Panc1 (cell line): Measurements from ENCODE around the gene UMOD. TPM values are rescaled to one million over a fixed set of nuclear protein-coding genes. Genes with fewer than 3 reads are reported as not detected.

Source experiments
- ATAC-seq: fragments of 200-7000 bp; cut with Tn5 transposase; 2 replicates; pipeline ENCODE4 v1.9.1; 2020; ENCODE audit warnings: mild to moderate bottlenecking, moderate library complexity
- BruUV-seq: library from RNA; stranded (reverse); fragments of 400-500 nt; replicated peaks from 2 replicates; lab custom pipeline; 2021; lab: Mats Ljungman, UMichigan
- CTCF ChIA-PET: fragments of 300-600 bp; sonication (Branson Sonifier 250); formaldehyde crosslinking; loops from one replicate; lab custom pipeline; 2022; ENCODE audit warnings: antibody characterized with exemption; lab: Charles Lee
- POLR2A ChIA-PET: fragments of 300-600 bp; sonication (Branson Sonifier 250); formaldehyde crosslinking; loops from one replicate; lab custom pipeline; 2022; ENCODE audit warnings: antibody characterized with exemption; lab: Charles Lee
- DNase-seq: peaks from one replicate; pipeline ENCODE4 v3.0.0-alpha.2; 2010; ENCODE audit warnings: low read depth, low spot score
- H3K27ac ChIP-seq: 2 replicates; pipeline ENCODE4 v1.5.1; 2011; ENCODE audit warnings: mild to moderate bottlenecking, low read length, inconsistent platforms
- H3K27me3 ChIP-seq: fragments of 200-500 bp; sonication (Bioruptor generic); 2 replicates; pipeline ENCODE4 v1.6.0; 2014; ENCODE audit warnings: low read length, inconsistent platforms; ENCODE audit not compliant: control insufficient read depth, insufficient read depth
- H3K36me3 ChIP-seq: fragments of 200-500 bp; sonication (Bioruptor generic); 2 replicates; pipeline ENCODE4 v1.5.1; 2014; ENCODE audit warnings: inconsistent platforms, mild to moderate bottlenecking, low read length, moderate library complexity; ENCODE audit not compliant: control insufficient read depth, insufficient read depth
- H3K4me1 ChIP-seq: 2 replicates; pipeline ENCODE4 v1.5.1; 2011; ENCODE audit warnings: inconsistent platforms, mild to moderate bottlenecking, low read length, moderate library complexity; ENCODE audit not compliant: control insufficient read depth, insufficient read depth
- H3K4me3 ChIP-seq, 2 experiments: 2 replicates each; pipeline ENCODE4 v1.5.1; 2011 to 2012; ENCODE audit warnings: low read depth in 2 of 2, low read length in 2 of 2, mild to moderate bottlenecking in 2 of 2, inconsistent platforms in 1 of 2, moderate library complexity in 1 of 2
- H3K9me3 ChIP-seq: fragments of 200-500 bp; sonication (Bioruptor generic); 2 replicates; pipeline ENCODE4 v1.5.1; 2014; ENCODE audit warnings: low read depth, mild to moderate bottlenecking, inconsistent platforms, low read length, moderate library complexity; ENCODE audit not compliant: control insufficient read depth, insufficient read depth
- POLR2AphosphoS5 ChIP-seq: IDR thresholded peaks from 2 replicates; pipeline ENCODE4 v1.6.1; 2012; ENCODE audit warnings: mild to moderate bottlenecking, low read depth, low read length, moderate library complexity
- SIN3A ChIP-seq: IDR thresholded peaks from 2 replicates; pipeline ENCODE4 v1.6.1; 2012; ENCODE audit warnings: low read depth, mild to moderate bottlenecking, low read length, moderate library complexity, borderline replicate concordance; ENCODE audit not compliant: insufficient read depth
- TCF7L2 ChIP-seq: IDR thresholded peaks from 2 replicates; pipeline ENCODE4 v1.6.1; 2011; ENCODE audit warnings: mild to moderate bottlenecking, low read depth, low read length, inconsistent platforms
- in situ Hi-C: cut with HindIII; loops from 2 replicates; pipeline ENCODE4 v1.10.0; 2016; ENCODE audit warnings: low sequenced_read_pairs, low pct_unique_long_range_greater_than_20kb
- intact Hi-C: fragments of 100-400 bp; cut with micrococcal nuclease; formaldehyde crosslinking; loops from one replicate; pipeline ENCODE4 v1.10.0; 2022; ENCODE audit not compliant: unreplicated experiment
- total RNA-seq: library from RNA; stranded (reverse); gene quantifications from one replicate; pipeline ENCODE4 v1.2.1, GENCODE V29; 2021; ENCODE audit not compliant: unreplicated experiment
- TF ChIP-seq, protein P1 (sequence below): fragments of 450-650 bp; IDR thresholded peaks from 2 replicates; pipeline ENCODE4 v1.5.1; 2017; ENCODE audit warnings: mild to moderate bottlenecking
- TF ChIP-seq, protein P2 (sequence below), 2 experiments: IDR thresholded peaks; 2 replicates each; pipeline ENCODE4 v1.6.1; 2011 to 2012; ENCODE audit warnings: low read depth in 2 of 2, control low read depth in 1 of 2, low read length in 1 of 2, mild to moderate bottlenecking in 1 of 2, moderate library complexity in 1 of 2; ENCODE audit not compliant: insufficient read depth in 1 of 2

The UMOD gene
- total RNA-seq, 1 experiment from 2014 or later, result not detected

GRCh38 chr16:20307240-20307671, 45.3 kb downstream of the UMOD start:
- intact Hi-C loops (loop anchor here (5.0 kb wide), 1 partner anchor 80 kb away; no protein-coding TSS in a partner anchor), in situ Hi-C loops (no loop called here)
- BruUV-seq, result no TSS peak
- peaks cover 7% of the 10 kb centered on the region for H3K27me3 ChIP-seq
- TF ChIP-seq POLR2AphosphoS5, result no peak
- TF ChIP-seq TCF7L2, result no peak
- TF ChIP-seq, protein P1, sequence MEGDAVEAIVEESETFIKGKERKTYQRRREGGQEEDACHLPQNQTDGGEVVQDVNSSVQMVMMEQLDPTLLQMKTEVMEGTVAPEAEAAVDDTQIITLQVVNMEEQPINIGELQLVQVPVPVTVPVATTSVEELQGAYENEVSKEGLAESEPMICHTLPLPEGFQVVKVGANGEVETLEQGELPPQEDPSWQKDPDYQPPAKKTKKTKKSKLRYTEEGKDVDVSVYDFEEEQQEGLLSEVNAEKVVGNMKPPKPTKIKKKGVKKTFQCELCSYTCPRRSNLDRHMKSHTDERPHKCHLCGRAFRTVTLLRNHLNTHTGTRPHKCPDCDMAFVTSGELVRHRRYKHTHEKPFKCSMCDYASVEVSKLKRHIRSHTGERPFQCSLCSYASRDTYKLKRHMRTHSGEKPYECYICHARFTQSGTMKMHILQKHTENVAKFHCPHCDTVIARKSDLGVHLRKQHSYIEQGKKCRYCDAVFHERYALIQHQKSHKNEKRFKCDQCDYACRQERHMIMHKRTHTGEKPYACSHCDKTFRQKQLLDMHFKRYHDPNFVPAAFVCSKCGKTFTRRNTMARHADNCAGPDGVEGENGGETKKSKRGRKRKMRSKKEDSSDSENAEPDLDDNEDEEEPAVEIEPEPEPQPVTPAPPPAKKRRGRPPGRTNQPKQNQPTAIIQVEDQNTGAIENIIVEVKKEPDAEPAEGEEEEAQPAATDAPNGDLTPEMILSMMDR, result no peak
- TF ChIP-seq, protein P2, sequence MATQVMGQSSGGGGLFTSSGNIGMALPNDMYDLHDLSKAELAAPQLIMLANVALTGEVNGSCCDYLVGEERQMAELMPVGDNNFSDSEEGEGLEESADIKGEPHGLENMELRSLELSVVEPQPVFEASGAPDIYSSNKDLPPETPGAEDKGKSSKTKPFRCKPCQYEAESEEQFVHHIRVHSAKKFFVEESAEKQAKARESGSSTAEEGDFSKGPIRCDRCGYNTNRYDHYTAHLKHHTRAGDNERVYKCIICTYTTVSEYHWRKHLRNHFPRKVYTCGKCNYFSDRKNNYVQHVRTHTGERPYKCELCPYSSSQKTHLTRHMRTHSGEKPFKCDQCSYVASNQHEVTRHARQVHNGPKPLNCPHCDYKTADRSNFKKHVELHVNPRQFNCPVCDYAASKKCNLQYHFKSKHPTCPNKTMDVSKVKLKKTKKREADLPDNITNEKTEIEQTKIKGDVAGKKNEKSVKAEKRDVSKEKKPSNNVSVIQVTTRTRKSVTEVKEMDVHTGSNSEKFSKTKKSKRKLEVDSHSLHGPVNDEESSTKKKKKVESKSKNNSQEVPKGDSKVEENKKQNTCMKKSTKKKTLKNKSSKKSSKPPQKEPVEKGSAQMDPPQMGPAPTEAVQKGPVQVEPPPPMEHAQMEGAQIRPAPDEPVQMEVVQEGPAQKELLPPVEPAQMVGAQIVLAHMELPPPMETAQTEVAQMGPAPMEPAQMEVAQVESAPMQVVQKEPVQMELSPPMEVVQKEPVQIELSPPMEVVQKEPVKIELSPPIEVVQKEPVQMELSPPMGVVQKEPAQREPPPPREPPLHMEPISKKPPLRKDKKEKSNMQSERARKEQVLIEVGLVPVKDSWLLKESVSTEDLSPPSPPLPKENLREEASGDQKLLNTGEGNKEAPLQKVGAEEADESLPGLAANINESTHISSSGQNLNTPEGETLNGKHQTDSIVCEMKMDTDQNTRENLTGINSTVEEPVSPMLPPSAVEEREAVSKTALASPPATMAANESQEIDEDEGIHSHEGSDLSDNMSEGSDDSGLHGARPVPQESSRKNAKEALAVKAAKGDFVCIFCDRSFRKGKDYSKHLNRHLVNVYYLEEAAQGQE (IDR thresholded peaks at IDR 0.05; ENCODE audit: insufficient read depth in 1 of 2, low read depth in 2 of 2, low read length in 1 of 2), result no peak
- TF ChIP-seq SIN3A, result no peak
- H3K4me3 ChIP-seq, result no peak overlapping the region
- no peak for ATAC-seq
- H3K27ac ChIP-seq, result no peak overlapping the region
- DNase-seq, result no peak
- ChIA-PET POLR2A (no interaction called here), CTCF (interaction anchor here (1.4 kb wide), 1 partner anchor 400 kb away, joined by 6 read pairs; no protein-coding TSS in a partner anchor)
- no peaks in the 10 kb centered on the region for H3K36me3 ChIP-seq
- H3K9me3 ChIP-seq, result no peaks in the 10 kb centered on the region
- H3K4me1 ChIP-seq, result no peaks in the 10 kb centered on the region

DNA sequence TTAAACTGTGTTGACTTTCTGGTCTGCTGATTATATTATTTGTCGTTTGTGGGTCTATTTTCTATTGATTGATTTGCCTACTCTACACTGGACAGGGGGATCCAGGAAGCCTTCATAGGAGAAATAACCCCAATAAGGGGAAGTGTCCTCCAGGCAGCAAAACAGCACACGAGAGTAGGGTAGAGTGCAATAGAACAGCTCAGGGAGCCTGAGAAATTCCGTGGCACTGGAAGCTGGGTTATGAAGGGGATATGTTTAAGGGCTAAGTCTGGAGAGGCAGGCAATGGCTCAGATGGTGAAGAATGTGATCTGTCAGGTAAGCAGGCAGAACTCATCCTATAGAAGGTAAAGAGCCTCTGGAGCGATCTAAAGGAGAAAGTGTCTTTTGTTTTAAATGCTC, 46.1 kb downstream of the UMOD start:
- TF ChIP-seq SIN3A, result no peak
- no peak for TF ChIP-seq POLR2AphosphoS5
- TF ChIP-seq, protein P1, result no peak
- TF ChIP-seq, protein P2 (IDR thresholded peaks at IDR 0.05; ENCODE audit: insufficient read depth in 1 of 2, low read depth in 2 of 2, low read length in 1 of 2), result no peak
- no peak for TF ChIP-seq TCF7L2
- H3K36me3 ChIP-seq, result no peaks in the 10 kb centered on the region
- ATAC-seq, result no peak
- H3K9me3 ChIP-seq, result no peaks in the 10 kb centered on the region
- intact Hi-C loops (loop anchor here (5.0 kb wide), 1 partner anchor 81 kb away; no protein-coding TSS in a partner anchor), in situ Hi-C loops (no loop called here)
- BruUV-seq, result no TSS peak
- CTCF ChIA-PET, result interaction anchor here (1.4 kb wide), 1 partner anchor 399 kb away, joined by 6 read pairs; no protein-coding TSS in a partner anchor
- H3K27me3 ChIP-seq, result peaks cover 13% of the 10 kb centered on the region
- no peak overlapping the region for H3K27ac ChIP-seq
- POLR2A ChIA-PET, result no interaction called here
- no peak for DNase-seq
- no peak overlapping the region for H3K4me3 ChIP-seq
- H3K4me1 ChIP-seq, result no peaks in the 10 kb centered on the region
